Thyroid gland (tissue), 4 donors: ENCODE data around the gene KCNK18. TPM values are rescaled to one million over a fixed set of nuclear protein-coding genes. Genes with fewer than 3 reads are reported as not detected.
A peak's percentile ranks its signal among the peaks of the same experiment; 100 is the strongest.

ENCODE experiments used
- DNase-seq, 2 donors: peaks; one replicate each; pipeline ENCODE4 v3.0.0-alpha.2; 2019
- H3K27ac ChIP-seq, 3 donors: fragments of 200-600 bp; sonication (generic); 1 replicate in 2 of 3; 2 replicates in 1 of 3; pipeline ENCODE4 v1.5.1; 2016 to 2019; ENCODE audit warnings: mild to moderate bottlenecking in 1 of 3, moderate library complexity in 1 of 3
- H3K27me3 ChIP-seq: fragments of 200-600 bp; sonication (generic); one replicate; pipeline ENCODE4 v1.5.1; 2019
- H3K36me3 ChIP-seq, 2 donors: fragments of 200-600 bp; sonication (generic); one replicate each; pipeline ENCODE4 v1.5.1; 2016 to 2019
- H3K4me1 ChIP-seq, 2 donors: fragments of 200-600 bp; sonication (generic); one replicate each; pipeline ENCODE4 v1.5.1; 2017 to 2019
- H3K4me3 ChIP-seq, 3 donors: fragments of 200-600 bp; sonication (generic); replicated peaks in 1 of 3; 1 replicate in 2 of 3; 2 replicates in 1 of 3; pipeline ENCODE4 v1.5.1; 2016; ENCODE audit warnings: mild to moderate bottlenecking in 1 of 3
- H3K9me3 ChIP-seq: fragments of 200-600 bp; sonication (generic); one replicate; pipeline ENCODE4 v1.5.1; 2017
- POLR2A ChIP-seq, 2 donors: fragments of 450-650 bp; IDR thresholded peaks; one replicate each; pipeline ENCODE4 v1.6.1; 2017; ENCODE audit warnings: antibody characterized with exemption in 2 of 2, mild to moderate bottlenecking in 2 of 2, moderate library complexity in 1 of 2
- WGBS, 2 donors: methylation state at CpG; one replicate each; pipeline ENCODE4 v1.1.5; 2017; 5-methylcytosine and 5-hydroxymethylcytosine counted together
- intact Hi-C: fragments of 100-400 bp; cut with DNase I; formaldehyde crosslinking; loops from one replicate; pipeline ENCODE4 v1.15.1; 2023
- total RNA-seq, 4 donors: library from RNA; depleted of rRNA; stranded (reverse); fragments of >200 nt; gene quantifications; one replicate each; pipeline ENCODE4 v1.2.3, GENCODE V29; 2016
- TF ChIP-seq, protein P1 (sequence below), 6 experiments: fragments of 200-600 bp in 3 of 6; fragments of 450-650 bp in 3 of 6; sonication (generic) in 3 of 6; IDR thresholded peaks; one replicate each; pipeline ENCODE4 v1.5.1; 2016 to 2019; ENCODE audit warnings: antibody characterized with exemption in 6 of 6, mild to moderate bottlenecking in 2 of 6, inconsistent platforms in 1 of 6, moderate library complexity in 1 of 6

Gene KCNK18
- total RNA-seq, 4 donors from 2014 or later, result not detected

DNA sequence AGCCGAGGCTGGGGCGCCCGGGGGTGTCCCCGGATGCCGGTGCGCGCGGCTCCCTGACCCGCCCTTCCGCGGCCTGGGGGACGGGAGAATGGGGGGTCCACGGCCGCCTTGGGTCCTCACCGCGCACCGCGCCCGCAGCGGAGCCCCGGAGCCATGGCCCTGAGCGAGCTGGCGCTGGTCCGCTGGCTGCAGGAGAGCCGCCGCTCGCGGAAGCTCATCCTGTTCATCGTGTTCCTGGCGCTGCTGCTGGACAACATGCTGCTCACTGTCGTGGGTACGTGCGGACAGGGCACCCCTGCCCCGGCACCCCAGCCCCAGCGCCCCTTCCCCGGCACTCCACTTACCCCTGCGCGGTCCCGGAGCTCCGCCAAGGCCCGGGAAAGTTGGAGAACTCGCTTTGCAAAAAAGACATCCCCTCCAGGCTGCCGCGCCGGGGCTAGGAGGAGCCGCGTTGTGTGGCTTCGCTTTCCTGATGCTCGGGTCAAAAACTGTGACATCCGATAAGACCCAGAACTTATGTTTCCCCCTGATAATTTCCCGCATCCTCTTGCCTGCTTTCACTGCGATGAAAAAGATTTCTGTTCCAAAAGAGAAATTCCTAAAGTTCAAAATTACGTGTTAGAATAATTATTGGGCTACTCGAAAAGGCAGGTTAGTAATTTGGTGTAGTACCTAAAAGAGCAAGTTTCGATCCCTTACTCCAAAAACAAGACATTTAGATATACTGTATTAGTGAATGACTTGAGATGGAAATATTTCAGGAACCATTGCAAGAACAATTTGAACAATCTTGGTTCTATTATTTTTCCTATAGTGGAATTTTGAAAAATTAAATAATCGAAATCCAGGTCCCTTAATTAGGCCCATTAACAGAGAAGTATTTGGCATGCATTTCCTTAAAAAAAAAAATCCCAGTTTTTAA lies 44.5 kb downstream of the KCNK18 start:
- no peak for TF ChIP-seq POLR2A (IDR thresholded peaks at IDR 0.05)
- TF ChIP-seq, protein P1, sequence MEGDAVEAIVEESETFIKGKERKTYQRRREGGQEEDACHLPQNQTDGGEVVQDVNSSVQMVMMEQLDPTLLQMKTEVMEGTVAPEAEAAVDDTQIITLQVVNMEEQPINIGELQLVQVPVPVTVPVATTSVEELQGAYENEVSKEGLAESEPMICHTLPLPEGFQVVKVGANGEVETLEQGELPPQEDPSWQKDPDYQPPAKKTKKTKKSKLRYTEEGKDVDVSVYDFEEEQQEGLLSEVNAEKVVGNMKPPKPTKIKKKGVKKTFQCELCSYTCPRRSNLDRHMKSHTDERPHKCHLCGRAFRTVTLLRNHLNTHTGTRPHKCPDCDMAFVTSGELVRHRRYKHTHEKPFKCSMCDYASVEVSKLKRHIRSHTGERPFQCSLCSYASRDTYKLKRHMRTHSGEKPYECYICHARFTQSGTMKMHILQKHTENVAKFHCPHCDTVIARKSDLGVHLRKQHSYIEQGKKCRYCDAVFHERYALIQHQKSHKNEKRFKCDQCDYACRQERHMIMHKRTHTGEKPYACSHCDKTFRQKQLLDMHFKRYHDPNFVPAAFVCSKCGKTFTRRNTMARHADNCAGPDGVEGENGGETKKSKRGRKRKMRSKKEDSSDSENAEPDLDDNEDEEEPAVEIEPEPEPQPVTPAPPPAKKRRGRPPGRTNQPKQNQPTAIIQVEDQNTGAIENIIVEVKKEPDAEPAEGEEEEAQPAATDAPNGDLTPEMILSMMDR (IDR thresholded peaks at IDR 0.05), result no peak
- intact Hi-C loops, result no loop called here
- 8 to 20% methylated on average over 16 to 40 of the region's 56 CpGs for WGBS, 2 donors
- DNase-seq, result peak in 1 of 2 donors; percentile 23
- H3K27ac ChIP-seq, result no peak overlapping the region
- peaks cover 15% of the 10 kb centered on the region for H3K27me3 ChIP-seq
- no peaks in the 10 kb centered on the region for H3K9me3 ChIP-seq
- H3K4me1 ChIP-seq, result peaks cover 0 to 16% of the 10 kb centered on the region in 2 donors
- H3K36me3 ChIP-seq, result no peaks in the 10 kb centered on the region
- H3K4me3 ChIP-seq, result no peak overlapping the region

DNA sequence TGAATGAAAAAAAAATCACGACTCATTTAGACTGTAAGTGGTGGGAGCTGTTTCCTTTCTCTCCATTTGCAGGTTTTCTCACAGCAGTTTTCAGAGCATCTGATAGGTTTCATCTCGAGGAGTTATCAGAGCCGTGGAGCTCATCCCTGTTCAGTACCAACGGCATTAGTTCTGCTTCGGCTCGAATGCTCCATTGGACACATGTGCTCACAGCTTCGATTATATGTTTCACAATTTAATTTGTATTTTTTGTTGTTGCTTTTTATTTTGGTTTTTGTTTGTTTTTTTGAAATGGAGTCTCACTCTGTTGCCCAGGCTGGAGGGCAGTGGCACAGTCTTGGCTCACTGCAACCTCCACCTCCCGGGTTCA lies 45.2 kb downstream of the KCNK18 start:
- intact Hi-C loops, result no loop called here
- Histone ChIP-seq H3K27ac (no peak overlapping the region), H3K4me1 (peaks cover 0 to 16% of the 10 kb centered on the region in 2 donors), H3K9me3 (no peaks in the 10 kb centered on the region), H3K36me3 (no peaks in the 10 kb centered on the region), H3K27me3 (peaks cover 15% of the 10 kb centered on the region), H3K4me3 (no peak overlapping the region)
- WGBS, 2 donors, result 86 to 87% methylated on average over 8 of the region's 8 CpGs
- no peak for DNase-seq
- TF ChIP-seq, protein P1 (IDR thresholded peaks at IDR 0.05), result no peak
- no peak for TF ChIP-seq POLR2A (IDR thresholded peaks at IDR 0.05)

DNA sequence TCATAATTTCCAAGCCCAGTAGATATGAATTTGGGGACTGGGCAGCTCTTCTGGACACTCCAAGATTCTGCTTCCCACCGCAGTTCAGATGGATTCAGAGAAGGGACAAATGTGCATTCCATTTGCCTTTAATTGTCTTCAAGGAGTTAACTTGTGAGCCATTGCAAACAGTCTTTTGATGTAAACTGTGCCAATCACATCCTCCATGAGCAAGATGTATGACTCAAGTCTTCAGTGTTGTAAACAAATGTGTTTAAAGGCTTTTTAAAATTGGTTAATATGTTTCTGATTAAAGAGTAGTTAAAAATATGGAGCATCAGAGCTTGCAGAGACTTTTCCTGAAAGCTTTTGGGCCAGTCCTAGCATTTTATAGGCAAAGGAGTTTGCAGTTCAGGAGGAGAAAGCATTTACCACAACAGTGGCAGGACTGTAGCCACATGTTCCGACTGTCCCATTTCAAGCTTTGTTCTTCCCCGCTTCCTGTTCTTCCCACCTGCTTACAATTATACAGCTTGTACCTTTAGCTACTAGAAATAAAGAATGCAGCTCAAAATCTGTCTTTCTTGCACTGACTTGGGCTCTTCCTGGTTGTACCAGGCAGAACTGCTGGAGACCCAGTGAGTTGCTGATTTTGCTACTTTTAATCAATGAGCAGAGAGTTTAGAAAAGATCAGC lies 49.8 kb downstream of the KCNK18 start:
- Histone ChIP-seq H3K4me3 (no peak overlapping the region), H3K27ac (no peak overlapping the region), H3K36me3 (no peaks in the 10 kb centered on the region), H3K4me1 (no peaks in the 10 kb centered on the region), H3K27me3 (peaks cover 6% of the 10 kb centered on the region), H3K9me3 (no peaks in the 10 kb centered on the region)
- TF ChIP-seq POLR2A (IDR thresholded peaks at IDR 0.05), result no peak
- TF ChIP-seq, protein P1 (IDR thresholded peaks at IDR 0.05), result no peak
- WGBS, 2 donors, result 86 to 90% methylated on average over 3 of the region's 3 CpGs
- DNase-seq, result no peak
- intact Hi-C loops, result no loop called here

DNA sequence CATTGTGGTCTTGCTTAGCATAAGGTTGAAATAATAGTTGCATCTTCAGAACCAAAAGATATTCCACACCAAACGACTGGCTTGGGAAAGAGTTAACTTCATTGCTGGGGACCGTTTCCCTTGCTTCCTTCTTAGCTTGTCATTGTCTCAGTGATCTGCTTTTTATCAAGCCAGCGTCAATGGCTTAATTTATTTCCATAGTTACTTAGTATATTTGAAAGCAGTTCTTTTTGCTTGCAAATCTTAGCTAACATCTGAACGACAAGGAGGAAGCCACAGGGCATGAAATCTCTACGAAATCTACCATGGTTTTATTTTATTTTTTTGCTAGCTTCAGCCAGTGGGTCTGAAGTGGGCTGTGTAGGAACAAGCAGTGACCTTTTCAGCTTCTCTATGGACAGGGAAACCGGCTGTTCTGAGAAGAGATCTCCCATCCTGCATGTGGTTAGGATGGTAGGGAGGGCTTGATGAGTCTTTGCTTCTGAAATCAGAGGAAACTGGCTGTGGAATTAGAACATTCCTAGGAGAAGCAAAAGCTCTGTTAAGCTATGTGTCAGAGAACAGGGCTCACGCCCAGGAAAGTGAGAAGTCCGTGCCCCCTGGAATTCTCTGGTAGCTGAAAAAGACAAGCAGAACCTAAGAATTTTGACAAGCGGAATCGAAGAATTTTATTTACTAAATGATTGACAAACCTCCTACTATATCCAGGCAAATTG lies 51.6 kb downstream of the KCNK18 start:
- intact Hi-C loops, result no loop called here
- no peaks in the 10 kb centered on the region for H3K27me3 ChIP-seq
- no peaks in the 10 kb centered on the region for H3K9me3 ChIP-seq
- no peak overlapping the region for H3K4me3 ChIP-seq
- no peaks in the 10 kb centered on the region for H3K36me3 ChIP-seq
- TF ChIP-seq, protein P1 (IDR thresholded peaks at IDR 0.05), result no peak
- no peak for TF ChIP-seq POLR2A (IDR thresholded peaks at IDR 0.05)
- no peak overlapping the region for H3K27ac ChIP-seq
- 56 to 60% methylated on average over 10 of the region's 10 CpGs for WGBS, 2 donors
- no peak for DNase-seq
- H3K4me1 ChIP-seq, result peaks cover 0 to 1% of the 10 kb centered on the region in 2 donors
